Astrocyte (in vitro differentiated cells and primary cell): ENCODE measurements around the gene POLN. TPM values are rescaled to one million over a fixed set of nuclear protein-coding genes. Genes with fewer than 3 reads are reported as not detected.

Experiments used
- DNase-seq: peaks from one replicate; pipeline ENCODE4 v3.0.0-alpha.2; 2010; ENCODE audit warnings: low read depth
- FAIRE-seq: peaks from 2 replicates; lab custom pipeline; 2011; peaks lifted over from hg19 to GRCh38; lab: Jason Lieb, UNC
- H2AFZ ChIP-seq: 2 replicates; pipeline ENCODE4 v1.6.0; 2012; ENCODE audit warnings: low read depth, low read length, inconsistent platforms
- H3K27ac ChIP-seq: 2 replicates; pipeline ENCODE4 v1.5.1; 2011; ENCODE audit warnings: low read depth, low read length, inconsistent platforms
- H3K27me3 ChIP-seq: 2 replicates; pipeline ENCODE4 v1.6.0; 2011; ENCODE audit warnings: low read length, inconsistent platforms; ENCODE audit not compliant: insufficient read depth
- H3K36me3 ChIP-seq: 2 replicates; pipeline ENCODE4 v1.5.1; 2011; ENCODE audit warnings: low read length, inconsistent platforms; ENCODE audit not compliant: insufficient read depth
- H3K4me1 ChIP-seq: 2 replicates; pipeline ENCODE4 v1.5.1; 2011; ENCODE audit warnings: low read length, inconsistent platforms; ENCODE audit not compliant: insufficient read depth
- H3K4me2 ChIP-seq: 2 replicates; pipeline ENCODE4 v1.6.0; 2012; ENCODE audit warnings: low read length, inconsistent platforms
- H3K4me3 ChIP-seq: 2 replicates; pipeline ENCODE4 v1.5.1; 2011; ENCODE audit warnings: low read depth, mild to moderate bottlenecking, low read length, inconsistent platforms; ENCODE audit not compliant: insufficient read depth
- H3K79me2 ChIP-seq: 2 replicates; pipeline ENCODE4 v1.6.0; 2012; ENCODE audit warnings: mild to moderate bottlenecking, low read length, inconsistent platforms; ENCODE audit not compliant: insufficient read depth
- H3K9ac ChIP-seq: 2 replicates; pipeline ENCODE4 v1.6.0; 2012; ENCODE audit warnings: mild to moderate bottlenecking, low read length, inconsistent platforms
- H3K9me3 ChIP-seq: 2 replicates; pipeline ENCODE4 v1.5.1; 2012; ENCODE audit warnings: low read depth, mild to moderate bottlenecking, low read length, inconsistent platforms; ENCODE audit not compliant: insufficient read depth
- H4K20me1 ChIP-seq: 2 replicates; pipeline ENCODE4 v1.6.0; 2012; ENCODE audit warnings: low read length, inconsistent platforms; ENCODE audit not compliant: insufficient read depth
- H3K27ac Mint-ChIP-seq: one replicate; pipeline ENCODE4 v1.8.0; 2021; ENCODE audit warnings: mild to moderate bottlenecking, mixed read lengths; ENCODE audit not compliant: unreplicated experiment
- H3K27me3 Mint-ChIP-seq: one replicate; pipeline ENCODE4 v1.8.0; 2021; ENCODE audit warnings: low read depth, mixed read lengths; ENCODE audit not compliant: unreplicated experiment
- H3K36me3 Mint-ChIP-seq: one replicate; pipeline ENCODE4 v1.8.0; 2021; ENCODE audit warnings: low read depth, mixed read lengths; ENCODE audit not compliant: unreplicated experiment
- H3K4me1 Mint-ChIP-seq: one replicate; pipeline ENCODE4 v1.8.0; 2021; ENCODE audit warnings: low read depth, mixed read lengths; ENCODE audit not compliant: unreplicated experiment
- H3K4me3 Mint-ChIP-seq: one replicate; pipeline ENCODE4 v1.8.0; 2021; ENCODE audit warnings: mild to moderate bottlenecking, moderate library complexity, mixed read lengths; ENCODE audit not compliant: unreplicated experiment
- H3K9me3 Mint-ChIP-seq: one replicate; pipeline ENCODE4 v1.8.0; 2021; ENCODE audit warnings: mild to moderate bottlenecking, mixed read lengths; ENCODE audit not compliant: unreplicated experiment
- CTCF ChIP-seq: IDR thresholded peaks from 2 replicates; pipeline ENCODE4 v1.5.1; 2011; ENCODE audit warnings: low read depth, mild to moderate bottlenecking, inconsistent platforms, low read length, moderate library complexity; ENCODE audit not compliant: insufficient read depth
- EZH2 ChIP-seq: IDR thresholded peaks from 2 replicates; pipeline ENCODE4 v1.6.1; 2012; ENCODE audit warnings: mild to moderate bottlenecking, low read length, inconsistent platforms; ENCODE audit not compliant: insufficient read depth
- total RNA-seq: library from RNA; stranded (reverse); gene quantifications from 2 replicates; pipeline ENCODE4 v1.2.1, GENCODE V29; 2021

POLN gene
- total RNA-seq, 1 donor from 2014 or later: 3.1 TPM

DNA sequence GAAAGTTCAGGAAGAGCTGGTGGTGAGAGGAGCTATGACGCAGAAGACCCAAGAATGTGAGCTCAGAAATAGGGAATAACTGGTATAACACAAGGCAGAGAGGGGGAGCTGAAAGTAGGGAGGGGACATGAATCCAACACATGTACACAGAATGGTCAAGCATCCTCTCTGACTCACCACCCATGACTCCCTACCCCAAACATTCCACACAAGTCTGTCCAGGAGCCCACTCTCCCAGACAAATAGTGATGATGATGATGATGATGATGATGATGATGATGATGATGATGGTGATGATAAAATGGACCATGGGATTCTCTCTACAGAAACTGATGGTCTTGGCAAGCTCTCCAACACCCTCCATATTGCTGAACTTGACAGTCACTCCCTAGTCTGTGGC lies 136.4 kb downstream of the POLN start:
- peaks cover 13% of the 10 kb centered on the region for H3K4me1 ChIP-seq
- no peak for TF ChIP-seq CTCF
- TF ChIP-seq EZH2: no peak
- Mint-ChIP-seq H3K27me3 (peaks cover 11% of the 10 kb centered on the region), H3K4me1 (peaks cover 6% of the 10 kb centered on the region), H3K36me3 (peaks cover 10% of the 10 kb centered on the region), H3K27ac (no peak overlapping the region), H3K9me3 (peaks cover 16% of the 10 kb centered on the region), H3K4me3 (no peak overlapping the region)
- no peak for FAIRE-seq
- H3K9me3 ChIP-seq: no peaks in the 10 kb centered on the region
- H3K27me3 ChIP-seq: peaks cover 3% of the 10 kb centered on the region
- no peak overlapping the region for H2AFZ ChIP-seq
- no peak overlapping the region for H3K4me2 ChIP-seq
- H4K20me1 ChIP-seq: no peaks in the 10 kb centered on the region
- no peaks in the 10 kb centered on the region for H3K79me2 ChIP-seq
- H3K27ac ChIP-seq: no peak overlapping the region
- H3K4me3 ChIP-seq: no peak overlapping the region
- H3K9ac ChIP-seq: no peak overlapping the region
- no peaks in the 10 kb centered on the region for H3K36me3 ChIP-seq
- peak; percentile 53 for DNase-seq

DNA sequence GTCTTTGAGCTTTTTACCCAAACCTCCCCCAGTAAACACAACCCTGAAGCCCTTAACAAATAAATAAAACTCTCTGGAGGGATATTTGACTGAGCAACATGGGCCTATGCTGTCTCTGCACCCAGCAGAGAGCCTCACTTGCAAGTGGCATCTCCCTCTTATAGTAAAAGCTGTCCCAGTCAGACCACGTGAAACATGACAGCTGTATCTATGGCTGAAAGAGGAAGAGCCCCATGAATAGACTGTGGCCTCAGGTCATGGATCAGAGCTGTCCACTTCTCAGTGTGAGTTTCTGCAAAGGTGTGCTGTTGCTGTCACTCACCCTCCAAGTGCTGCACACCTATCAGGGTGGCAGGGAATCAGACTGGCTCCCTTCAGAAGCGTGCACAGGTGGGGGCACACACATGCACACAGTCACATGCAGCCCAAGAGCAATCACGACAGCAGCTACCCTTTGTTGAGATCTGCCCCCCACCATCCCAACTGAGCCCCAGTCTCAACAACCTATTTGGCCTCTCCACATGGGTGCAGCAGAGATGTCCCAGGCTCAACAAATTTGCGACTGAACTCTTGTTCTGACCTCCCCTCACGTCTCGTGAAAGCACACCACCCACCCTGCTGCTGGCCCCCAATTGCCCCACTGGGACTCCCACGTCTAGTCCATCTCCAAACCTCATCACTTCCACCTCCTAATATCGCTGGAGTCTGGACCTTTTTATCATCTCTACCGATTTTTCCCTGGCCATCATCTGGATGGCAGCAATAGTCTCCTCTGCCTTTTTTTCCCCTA lies 137.2 kb downstream of the POLN start:
- Histone ChIP-seq H3K27ac (no peak overlapping the region), H2AFZ (no peak overlapping the region), H3K79me2 (no peaks in the 10 kb centered on the region), H3K9ac (no peak overlapping the region), H3K27me3 (peaks cover 3% of the 10 kb centered on the region), H4K20me1 (no peaks in the 10 kb centered on the region), H3K36me3 (no peaks in the 10 kb centered on the region), H3K4me2 (no peak overlapping the region), H3K4me1 (peaks cover 13% of the 10 kb centered on the region), H3K9me3 (no peaks in the 10 kb centered on the region), H3K4me3 (no peak overlapping the region)
- DNase-seq: no peak
- FAIRE-seq: no peak
- TF ChIP-seq EZH2 (no peak), CTCF (no peak)
- Mint-ChIP-seq H3K36me3 (peaks cover 10% of the 10 kb centered on the region), H3K4me1 (peaks cover 6% of the 10 kb centered on the region), H3K27ac (no peak overlapping the region), H3K9me3 (peaks cover 16% of the 10 kb centered on the region), H3K27me3 (peaks cover 7% of the 10 kb centered on the region), H3K4me3 (no peak overlapping the region)
